ENCODE measurements around the gene ASIC5.
"Not testable (repeated sequence)": the region's sequence is repeated elsewhere in the genome, so short reads cannot be mapped to it uniquely, and the experiment has no call there.

The ASIC5 gene

GRCh38 chr4:155802190-155802959, 63.7 kb downstream of the ASIC5 start:
- DNase-seq (ENCODE audit: low read depth in 3 of 3, low spot score in 1 of 3), result no peak

GRCh38 chr4:155800685-155801343, 65.3 kb downstream of the ASIC5 start:
- no peak for DNase-seq (ENCODE audit: low read depth in 3 of 3, low spot score in 1 of 3)

- DNase-seq (ENCODE audit: low read depth in 3 of 3, low spot score in 1 of 3), result no peak
Observed at GRCh38 chr4:155799794-155800123, 66.3 kb downstream of the ASIC5 start.

GRCh38 chr4:155799116-155799793, 66.8 kb downstream of the ASIC5 start:
- DNase-seq (ENCODE audit: low read depth in 3 of 3, low spot score in 1 of 3), result no peak

GRCh38 chr4:155797581-155797980, 68.5 kb downstream of the ASIC5 start:
- DNase-seq (ENCODE audit: low read depth in 3 of 3, low spot score in 1 of 3), result not testable (repeated sequence)

GRCh38 chr4:155795991-155796390, 70.1 kb downstream of the ASIC5 start:
- DNase-seq (ENCODE audit: low read depth in 3 of 3, low spot score in 1 of 3), result no peak

GRCh38 chr4:155794589-155795236, 71.4 kb downstream of the ASIC5 start:
- no peak for DNase-seq (ENCODE audit: low read depth in 3 of 3, low spot score in 1 of 3)

GRCh38 chr4:155789982-155790381, 76.1 kb downstream of the ASIC5 start:
- no peak for DNase-seq (ENCODE audit: low read depth in 3 of 3, low spot score in 1 of 3)

- DNase-seq (ENCODE audit: low read depth in 3 of 3, low spot score in 1 of 3), result no peak
Observed at GRCh38 chr4:155789391-155789790, 76.7 kb downstream of the ASIC5 start.

GRCh38 chr4:155787113-155787710, 78.9 kb downstream of the ASIC5 start:
- no peak for DNase-seq (ENCODE audit: low read depth in 3 of 3, low spot score in 1 of 3)

- DNase-seq (ENCODE audit: low read depth in 3 of 3, low spot score in 1 of 3), result no peak
Observed at GRCh38 chr4:155785828-155786227, 80.2 kb downstream of the ASIC5 start.

GRCh38 chr4:155784637-155785036, 81.4 kb downstream of the ASIC5 start:
- no peak for DNase-seq (ENCODE audit: low read depth in 3 of 3, low spot score in 1 of 3)

- DNase-seq (ENCODE audit: low read depth in 3 of 3, low spot score in 1 of 3), result no peak
Observed at GRCh38 chr4:155781249-155781831, 84.7 kb downstream of the ASIC5 start.

GRCh38 chr4:155780775-155781174, 85.3 kb downstream of the ASIC5 start:
- no peak for DNase-seq (ENCODE audit: low read depth in 3 of 3, low spot score in 1 of 3)
